Lung (tissue), 12 donors: ENCODE data around the gene PAGR1. TPM values are rescaled to one million over a fixed set of nuclear protein-coding genes. Genes with fewer than 3 reads are reported as not detected.
A peak's percentile ranks its signal among the peaks of the same experiment; 100 is the strongest.

Experiments
- ATAC-seq: fragments of 200-7000 bp; cut with Tn5 transposase; one replicate; pipeline ENCODE4 v1.9.1; 2020; ENCODE audit warnings: moderate number of reproducible peaks; ENCODE audit not compliant: insufficient read depth, low FRiP score
- DNase-seq, 3 donors: peaks; one replicate each; pipeline ENCODE4 v3.0.0-alpha.2; 2013 to 2017
- H3K27ac ChIP-seq, 2 donors: one replicate each; pipeline ENCODE4 v1.5.1; 2013; ENCODE audit warnings: mild to moderate bottlenecking in 2 of 2, moderate library complexity in 2 of 2, control low read depth in 1 of 2, inconsistent platforms in 1 of 2, low read depth in 1 of 2, low read length in 1 of 2
- H3K27me3 ChIP-seq, 3 donors: one replicate each; pipeline ENCODE4 v1.5.1; 2013; ENCODE audit warnings: low read length in 2 of 3; ENCODE audit not compliant: control insufficient read depth in 3 of 3, insufficient read depth in 3 of 3
- H3K36me3 ChIP-seq, 4 donors: one replicate each; pipeline ENCODE4 v1.5.1; 2013; ENCODE audit warnings: low read length in 4 of 4, mild to moderate bottlenecking in 1 of 4, moderate library complexity in 1 of 4; ENCODE audit not compliant: control insufficient read depth in 4 of 4, insufficient read depth in 4 of 4
- H3K4me1 ChIP-seq, 5 donors: one replicate each; pipeline ENCODE4 v1.5.1; 2013; ENCODE audit warnings: low read length in 5 of 5, mild to moderate bottlenecking in 2 of 5, moderate library complexity in 1 of 5; ENCODE audit not compliant: control insufficient read depth in 5 of 5, insufficient read depth in 5 of 5
- H3K4me3 ChIP-seq: one replicate; pipeline ENCODE4 v1.5.1; 2013; ENCODE audit warnings: mild to moderate bottlenecking, control low read depth, moderate library complexity
- H3K9ac ChIP-seq, 2 donors: one replicate each; pipeline ENCODE4 v1.5.1; 2013; ENCODE audit warnings: low read length in 2 of 2, control low read depth in 1 of 2; ENCODE audit not compliant: insufficient read depth in 1 of 2
- H3K9me3 ChIP-seq, 4 donors: one replicate each; pipeline ENCODE4 v1.5.1; 2013; ENCODE audit warnings: low read length in 3 of 4, mild to moderate bottlenecking in 1 of 4, moderate library complexity in 1 of 4; ENCODE audit not compliant: control insufficient read depth in 4 of 4, insufficient read depth in 3 of 4
- CTCF ChIP-seq: IDR thresholded peaks from 2 replicates; pipeline ENCODE4 v1.5.1; 2012; ENCODE audit warnings: mild to moderate bottlenecking; ENCODE audit errors: control extremely low read depth, extremely low read depth
- WGBS, 2 donors: extraction: QIAGEN DNeasy Blood & Tissue Kit; methylation state at CpG; one replicate each; pipeline ENCODE4 v1.1.7; 2013; 5-methylcytosine and 5-hydroxymethylcytosine counted together
- polyA plus RNA-seq, 2 donors: library from polyadenylated mRNA; stranded (reverse); fragments of 200-250 nt; gene quantifications; one replicate each; pipeline ENCODE4 v1.2.1, GENCODE V29; 2013
- total RNA-seq, 2 donors: library from RNA; depleted of rRNA in 1 of 2; stranded (reverse); fragments of >200 nt in 1 of 2; gene quantifications; one replicate each; pipeline ENCODE4 v1.2.1, GENCODE V29; 2014 to 2021
- donor health status: control.
- donor health status: control.
- donor health status: Bipolar disorder and iron deficiency.
- donor health status: healthy.
- donor health status: DM: yes; HTN: yes; CAD: no.

Gene PAGR1
- total and polyA plus RNA-seq, 4 donors: 18.4 to 43.2 (median 26.5) TPM

- ATAC-seq (no peak), DNase-seq (peak in 1 of 3 donors; percentile 50)
- peak within 1 kb of the TSS; percentile 66 to 81 for H3K27ac ChIP-seq
These were observed 4.3 kb downstream of the PAGR1 start, which contains the start of gene MVP for GRCh38 chr16:29820271-29820701. MVP (plus strand) TSS chr16:29820462; CDS start chr16:29830550, 10,088 bp downstream.

GRCh38 chr16:29820730-29821642, 5.0 kb downstream of the PAGR1 start:
- no peaks in the 10 kb centered on the region for H3K27me3 ChIP-seq
- H3K27ac ChIP-seq: peak overlapping the region; percentile 66 to 81
- peaks cover 5 to 40% (median 19%) of the 10 kb centered on the region in 5 donors for H3K4me1 ChIP-seq
- H3K9ac ChIP-seq: peak overlapping the region in 1 of 2 donors; percentile 67
- ATAC-seq (peak; percentile 31), DNase-seq (no peak)
- H3K36me3 ChIP-seq: peaks cover 0 to 16% (median 11%) of the 10 kb centered on the region in 4 donors
- H3K9me3 ChIP-seq: no peaks in the 10 kb centered on the region
- no peak for TF ChIP-seq CTCF
- 18 to 39% methylated on average over 11 of the region's 11 CpGs for WGBS, 2 donors
- H3K4me3 ChIP-seq: peak overlapping the region; percentile 80

More at GRCh38 chr16:29820271-29820701, 4.3 kb downstream of the PAGR1 start, which contains the start of gene MVP:
- no peaks in the 10 kb centered on the region for H3K27me3 ChIP-seq
- peak within 1 kb of the TSS in 1 of 2 donors; percentile 67 for H3K9ac ChIP-seq
- no peak for TF ChIP-seq CTCF
- peaks cover 0 to 16% (median 9%) of the 10 kb centered on the region in 4 donors for H3K36me3 ChIP-seq
- peaks cover 5 to 42% (median 18%) of the 10 kb centered on the region in 5 donors for H3K4me1 ChIP-seq
- H3K9me3 ChIP-seq: no peaks in the 10 kb centered on the region
- H3K4me3 ChIP-seq: peak within 1 kb of the TSS; percentile 80
- WGBS, 2 donors: 0% methylated on average over 4 of the region's 4 CpGs

- peak overlapping the region; percentile 80 for H3K4me3 ChIP-seq
- H3K4me1 ChIP-seq: peaks cover 5 to 38% (median 19%) of the 10 kb centered on the region in 5 donors
- peak; percentile 56 for ATAC-seq
- peak overlapping the region; percentile 66 to 81 for H3K27ac ChIP-seq
- H3K27me3 ChIP-seq: no peaks in the 10 kb centered on the region
- WGBS, 2 donors: 37 to 68% methylated on average over 7 of the region's 7 CpGs
- TF ChIP-seq CTCF: no peak
- DNase-seq: peak in 1 of 3 donors; percentile 63
- peak overlapping the region in 1 of 2 donors; percentile 47 for H3K9ac ChIP-seq
- H3K9me3 ChIP-seq: no peaks in the 10 kb centered on the region
- peaks cover 0 to 16% (median 12%) of the 10 kb centered on the region in 4 donors for H3K36me3 ChIP-seq
These were observed 5.7 kb downstream of the PAGR1 start for GRCh38 chr16:29821643-29822115.
